Panc1 (cell line): Measurements from ENCODE around the gene CCNK.

Experiments used
- POLR2AphosphoS5 ChIP-seq: IDR thresholded peaks from 2 replicates; pipeline ENCODE4 v1.6.1; 2012; ENCODE audit warnings: mild to moderate bottlenecking, low read depth, low read length, moderate library complexity
- SIN3A ChIP-seq: IDR thresholded peaks from 2 replicates; pipeline ENCODE4 v1.6.1; 2012; ENCODE audit warnings: low read depth, mild to moderate bottlenecking, low read length, moderate library complexity, borderline replicate concordance; ENCODE audit not compliant: insufficient read depth
- TCF7L2 ChIP-seq: IDR thresholded peaks from 2 replicates; pipeline ENCODE4 v1.6.1; 2011; ENCODE audit warnings: mild to moderate bottlenecking, low read depth, low read length, inconsistent platforms
- TF ChIP-seq, protein P1 (sequence below): fragments of 450-650 bp; IDR thresholded peaks from 2 replicates; pipeline ENCODE4 v1.5.1; 2017; ENCODE audit warnings: mild to moderate bottlenecking
- TF ChIP-seq, protein P2 (sequence below), 2 experiments: IDR thresholded peaks; 2 replicates each; pipeline ENCODE4 v1.6.1; 2011 to 2012; ENCODE audit warnings: low read depth in 2 of 2, control low read depth in 1 of 2, low read length in 1 of 2, mild to moderate bottlenecking in 1 of 2, moderate library complexity in 1 of 2; ENCODE audit not compliant: insufficient read depth in 1 of 2

DNA sequence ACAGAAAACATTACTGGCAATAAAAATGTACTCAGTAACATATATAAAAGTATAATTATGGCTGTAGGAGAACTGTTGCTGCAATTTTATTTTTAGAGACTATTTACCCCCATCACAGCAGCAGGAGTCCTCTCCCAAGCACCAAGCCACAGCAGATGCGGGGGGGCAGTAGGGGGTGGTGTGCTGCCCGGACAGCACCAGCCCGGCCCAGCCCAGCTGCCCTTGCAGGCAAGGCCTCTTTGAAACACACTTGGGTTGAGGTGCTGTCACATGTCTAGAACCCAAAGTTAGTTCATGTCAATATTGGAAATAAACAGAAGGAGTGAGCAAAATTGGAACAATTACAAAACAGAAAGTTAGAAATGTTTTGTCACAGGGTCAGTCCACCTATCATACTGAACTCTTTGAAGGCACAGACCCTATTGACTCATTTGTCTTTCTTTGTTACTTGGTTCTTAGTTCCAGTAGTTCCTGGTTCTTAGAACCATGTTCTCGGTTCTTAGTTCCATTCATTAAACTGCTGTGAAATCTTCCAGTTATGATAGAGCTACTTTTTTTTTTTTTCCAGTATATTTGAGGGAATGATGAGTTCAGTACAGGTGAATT is 22.7 kb downstream of the CCNK start:
- TF ChIP-seq, protein P1, sequence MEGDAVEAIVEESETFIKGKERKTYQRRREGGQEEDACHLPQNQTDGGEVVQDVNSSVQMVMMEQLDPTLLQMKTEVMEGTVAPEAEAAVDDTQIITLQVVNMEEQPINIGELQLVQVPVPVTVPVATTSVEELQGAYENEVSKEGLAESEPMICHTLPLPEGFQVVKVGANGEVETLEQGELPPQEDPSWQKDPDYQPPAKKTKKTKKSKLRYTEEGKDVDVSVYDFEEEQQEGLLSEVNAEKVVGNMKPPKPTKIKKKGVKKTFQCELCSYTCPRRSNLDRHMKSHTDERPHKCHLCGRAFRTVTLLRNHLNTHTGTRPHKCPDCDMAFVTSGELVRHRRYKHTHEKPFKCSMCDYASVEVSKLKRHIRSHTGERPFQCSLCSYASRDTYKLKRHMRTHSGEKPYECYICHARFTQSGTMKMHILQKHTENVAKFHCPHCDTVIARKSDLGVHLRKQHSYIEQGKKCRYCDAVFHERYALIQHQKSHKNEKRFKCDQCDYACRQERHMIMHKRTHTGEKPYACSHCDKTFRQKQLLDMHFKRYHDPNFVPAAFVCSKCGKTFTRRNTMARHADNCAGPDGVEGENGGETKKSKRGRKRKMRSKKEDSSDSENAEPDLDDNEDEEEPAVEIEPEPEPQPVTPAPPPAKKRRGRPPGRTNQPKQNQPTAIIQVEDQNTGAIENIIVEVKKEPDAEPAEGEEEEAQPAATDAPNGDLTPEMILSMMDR, result no peak
- TF ChIP-seq, protein P2, sequence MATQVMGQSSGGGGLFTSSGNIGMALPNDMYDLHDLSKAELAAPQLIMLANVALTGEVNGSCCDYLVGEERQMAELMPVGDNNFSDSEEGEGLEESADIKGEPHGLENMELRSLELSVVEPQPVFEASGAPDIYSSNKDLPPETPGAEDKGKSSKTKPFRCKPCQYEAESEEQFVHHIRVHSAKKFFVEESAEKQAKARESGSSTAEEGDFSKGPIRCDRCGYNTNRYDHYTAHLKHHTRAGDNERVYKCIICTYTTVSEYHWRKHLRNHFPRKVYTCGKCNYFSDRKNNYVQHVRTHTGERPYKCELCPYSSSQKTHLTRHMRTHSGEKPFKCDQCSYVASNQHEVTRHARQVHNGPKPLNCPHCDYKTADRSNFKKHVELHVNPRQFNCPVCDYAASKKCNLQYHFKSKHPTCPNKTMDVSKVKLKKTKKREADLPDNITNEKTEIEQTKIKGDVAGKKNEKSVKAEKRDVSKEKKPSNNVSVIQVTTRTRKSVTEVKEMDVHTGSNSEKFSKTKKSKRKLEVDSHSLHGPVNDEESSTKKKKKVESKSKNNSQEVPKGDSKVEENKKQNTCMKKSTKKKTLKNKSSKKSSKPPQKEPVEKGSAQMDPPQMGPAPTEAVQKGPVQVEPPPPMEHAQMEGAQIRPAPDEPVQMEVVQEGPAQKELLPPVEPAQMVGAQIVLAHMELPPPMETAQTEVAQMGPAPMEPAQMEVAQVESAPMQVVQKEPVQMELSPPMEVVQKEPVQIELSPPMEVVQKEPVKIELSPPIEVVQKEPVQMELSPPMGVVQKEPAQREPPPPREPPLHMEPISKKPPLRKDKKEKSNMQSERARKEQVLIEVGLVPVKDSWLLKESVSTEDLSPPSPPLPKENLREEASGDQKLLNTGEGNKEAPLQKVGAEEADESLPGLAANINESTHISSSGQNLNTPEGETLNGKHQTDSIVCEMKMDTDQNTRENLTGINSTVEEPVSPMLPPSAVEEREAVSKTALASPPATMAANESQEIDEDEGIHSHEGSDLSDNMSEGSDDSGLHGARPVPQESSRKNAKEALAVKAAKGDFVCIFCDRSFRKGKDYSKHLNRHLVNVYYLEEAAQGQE (IDR thresholded peaks at IDR 0.05; ENCODE audit: insufficient read depth in 1 of 2, low read depth in 2 of 2, low read length in 1 of 2), result no peak
- TF ChIP-seq POLR2AphosphoS5 (no peak), TCF7L2 (no peak), SIN3A (no peak)
